DMS53 treated with DMSO at 0.1 percent for 48 hours (cell line): Measurements from ENCODE around the gene CHST9.
"Not testable (repeated sequence)": the region's sequence is repeated elsewhere in the genome, so short reads cannot be mapped to it uniquely, and the experiment has no call there.

Experiments used
- DNase-seq: peaks from one replicate; lab custom pipeline; 2025; ENCODE audit not compliant: unreplicated experiment; lab: John Stamatoyannopoulos, UW

Gene CHST9

GRCh38 chr18:27104743-27105142 is 80.4 kb downstream of the CHST9 start:
- no peak for DNase-seq

- no peak for DNase-seq
These were observed 90.5 kb downstream of the CHST9 start for GRCh38 chr18:27094621-27095020.

GRCh38 chr18:27093290-27093689 is 91.8 kb downstream of the CHST9 start:
- DNase-seq = not testable (repeated sequence)

- DNase-seq = no peak
These were observed 103.4 kb downstream of the CHST9 start for GRCh38 chr18:27081701-27082100.

GRCh38 chr18:27075828-27076227 is 109.3 kb downstream of the CHST9 start:
- DNase-seq = no peak

GRCh38 chr18:27073404-27073830 is 111.7 kb downstream of the CHST9 start:
- no peak for DNase-seq

- no peak for DNase-seq
These were observed 120.4 kb downstream of the CHST9 start for GRCh38 chr18:27064673-27065072.

- DNase-seq = no peak
These were observed 122.3 kb downstream of the CHST9 start for GRCh38 chr18:27062802-27063201.

GRCh38 chr18:27061488-27062095 is 123.5 kb downstream of the CHST9 start:
- DNase-seq = no peak

GRCh38 chr18:27057519-27058234 is 127.4 kb downstream of the CHST9 start:
- no peak for DNase-seq

GRCh38 chr18:27054926-27055325 is 130.2 kb downstream of the CHST9 start:
- DNase-seq = no peak

GRCh38 chr18:27049969-27050368 is 135.1 kb downstream of the CHST9 start:
- no peak for DNase-seq

- no peak for DNase-seq
These were observed 139.8 kb downstream of the CHST9 start for GRCh38 chr18:27045342-27045741.

GRCh38 chr18:27042177-27042576 is 142.9 kb downstream of the CHST9 start:
- no peak for DNase-seq

- no peak for DNase-seq
These were observed 144.3 kb downstream of the CHST9 start for GRCh38 chr18:27040796-27041195.

- DNase-seq = no peak
These were observed 151.4 kb downstream of the CHST9 start for GRCh38 chr18:27033722-27034121.

GRCh38 chr18:27030421-27030820 is 154.7 kb downstream of the CHST9 start:
- DNase-seq = no peak

GRCh38 chr18:27022477-27022876 is 162.6 kb downstream of the CHST9 start:
- DNase-seq = no peak

- no peak for DNase-seq
These were observed 167.1 kb downstream of the CHST9 start for GRCh38 chr18:27017901-27018500.

- DNase-seq = no peak
These were observed 170.3 kb downstream of the CHST9 start for GRCh38 chr18:27014841-27015240.

GRCh38 chr18:27010784-27011183 is 174.3 kb downstream of the CHST9 start:
- DNase-seq = no peak

- no peak for DNase-seq
These were observed 175.8 kb downstream of the CHST9 start for GRCh38 chr18:27009293-27009692.
